GM21390 (cell line): ENCODE measurements around the gene PDCD10.
A peak's percentile ranks its signal among the peaks of the same experiment; 100 is the strongest.

Experiments used
- ATAC-seq: cut with Tn5 transposase; IDR thresholded peaks from one replicate; pipeline ENCODE4 v1.9.1; 2021; ENCODE audit not compliant: unreplicated experiment

Gene PDCD10

GRCh38 chr3:167734498-167735232, at the start of gene PDCD10:
TSS of gene PDCD10 (minus strand) at chr3:167734892. CDS start at chr3:167720157, 14,735 bp downstream.
- peak; percentile 80 for ATAC-seq

- no peak for ATAC-seq
These were observed 49.1 kb upstream of the PDCD10 start for GRCh38 chr3:167783781-167784180.

DNA sequence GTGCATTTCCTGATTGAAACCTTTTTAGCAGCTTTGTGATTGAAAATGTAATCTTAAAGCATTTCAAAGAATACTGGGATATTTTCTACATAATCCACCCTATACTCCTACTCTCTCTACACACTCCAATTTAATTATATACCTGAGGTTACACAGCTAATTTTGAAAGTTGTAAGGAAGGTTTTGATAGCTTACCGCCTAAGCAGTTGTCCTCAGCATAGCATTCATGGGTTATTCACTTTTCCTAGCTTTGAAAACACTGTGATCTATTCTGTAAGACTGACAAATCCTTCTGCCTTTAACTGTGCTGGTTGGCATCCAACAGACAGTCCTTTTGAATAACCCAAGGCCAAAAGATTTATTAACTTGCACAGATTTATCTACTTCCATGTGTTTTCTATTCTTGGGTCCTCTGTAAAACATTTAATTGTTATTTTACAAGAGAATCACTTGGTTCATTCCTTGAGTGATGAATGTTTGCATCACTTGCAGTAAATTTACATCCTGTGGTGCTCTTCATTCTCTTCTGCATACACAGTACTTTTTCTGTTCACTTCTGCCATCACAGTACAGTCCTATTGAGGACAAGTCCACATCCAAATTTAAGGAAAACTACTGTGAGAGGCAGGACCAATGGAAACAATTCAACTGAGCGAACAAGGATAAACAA, 45.7 kb upstream of the PDCD10 start:
- no peak for ATAC-seq

DNA sequence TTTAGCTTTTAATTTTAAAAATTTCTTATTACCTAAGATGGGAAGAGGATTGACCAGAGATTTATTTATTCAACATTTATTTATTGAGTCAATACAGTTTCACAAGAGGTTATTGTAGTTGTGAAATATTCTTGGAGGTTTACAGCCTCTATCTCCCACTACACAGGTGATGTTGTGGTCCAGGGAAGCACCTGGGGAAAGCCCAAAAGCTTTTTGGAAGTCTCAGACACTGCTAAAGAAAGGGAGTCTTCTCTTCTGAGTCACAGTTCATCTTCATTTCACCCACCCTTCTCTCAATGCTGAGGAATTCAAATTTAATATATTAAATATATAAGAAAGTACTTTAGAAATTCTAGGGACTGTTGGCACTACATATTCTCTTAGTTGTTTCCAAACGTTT, 42.7 kb upstream of the PDCD10 start:
- ATAC-seq, result no peak

- no peak for ATAC-seq
These were observed 41.5 kb upstream of the PDCD10 start for GRCh38 chr3:167776066-167776685.

GRCh38 chr3:167773584-167773983, 38.9 kb upstream of the PDCD10 start:
- ATAC-seq, result peak; percentile 89

DNA sequence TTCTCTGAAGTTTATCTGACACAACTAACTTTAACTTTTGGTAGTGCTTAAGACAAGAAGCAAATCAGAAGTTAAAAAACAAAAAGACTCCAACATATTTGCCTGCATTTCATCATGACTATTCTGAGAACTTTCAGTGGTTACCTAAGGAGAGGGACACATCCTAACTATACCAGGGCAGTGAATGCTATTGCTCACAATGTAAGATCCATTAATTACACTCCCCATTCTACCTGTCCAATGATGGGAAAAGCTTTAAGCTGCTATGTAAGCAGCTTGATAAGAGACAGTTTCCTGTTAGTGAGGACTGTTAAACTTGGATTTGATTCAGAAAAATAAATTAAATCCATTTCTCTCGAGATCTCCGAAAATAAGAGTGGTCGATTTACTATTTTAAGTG, 38.3 kb upstream of the PDCD10 start:
- ATAC-seq, result peak; percentile 40

GRCh38 chr3:167762296-167762695, 27.6 kb upstream of the PDCD10 start:
- ATAC-seq, result peak; percentile 73

- ATAC-seq, result no peak
These were observed 26.6 kb upstream of the PDCD10 start for GRCh38 chr3:167761302-167761701.

GRCh38 chr3:167754049-167754448, 19.4 kb upstream of the PDCD10 start:
- ATAC-seq, result no peak

DNA sequence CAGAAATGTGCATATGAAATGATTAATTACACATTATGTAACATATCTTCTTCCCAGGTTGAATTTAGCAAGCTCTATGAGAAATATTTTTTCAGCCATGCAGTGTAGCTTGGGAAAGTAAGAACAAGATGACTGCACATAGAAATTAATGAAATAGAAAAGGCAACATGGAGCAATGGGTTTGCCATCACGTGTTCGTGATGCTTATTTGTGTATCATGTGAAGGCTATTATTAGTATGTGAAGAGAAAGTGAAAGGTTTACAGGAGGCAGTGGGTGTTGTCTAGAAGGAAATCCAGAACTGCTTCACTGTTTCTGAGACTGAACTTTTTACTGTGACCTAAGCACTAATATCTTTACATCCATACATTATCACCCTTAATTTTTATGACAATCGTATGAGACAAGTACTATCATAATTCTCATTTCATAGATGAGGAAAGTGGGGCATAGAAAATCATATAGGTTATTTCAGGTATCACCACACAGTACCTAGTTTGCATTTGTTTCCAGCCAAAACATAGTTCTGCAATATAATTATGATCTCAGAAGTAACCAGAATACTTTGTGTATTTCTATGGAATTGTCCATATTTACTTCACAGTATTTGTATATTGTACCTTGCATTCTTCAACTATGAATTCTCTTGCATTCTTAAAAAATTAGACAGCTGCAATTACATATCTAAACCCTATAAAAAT, 15.7 kb upstream of the PDCD10 start:
- ATAC-seq, result peak; percentile 98

GRCh38 chr3:167749728-167750127, 15.0 kb upstream of the PDCD10 start:
- ATAC-seq, result no peak

DNA sequence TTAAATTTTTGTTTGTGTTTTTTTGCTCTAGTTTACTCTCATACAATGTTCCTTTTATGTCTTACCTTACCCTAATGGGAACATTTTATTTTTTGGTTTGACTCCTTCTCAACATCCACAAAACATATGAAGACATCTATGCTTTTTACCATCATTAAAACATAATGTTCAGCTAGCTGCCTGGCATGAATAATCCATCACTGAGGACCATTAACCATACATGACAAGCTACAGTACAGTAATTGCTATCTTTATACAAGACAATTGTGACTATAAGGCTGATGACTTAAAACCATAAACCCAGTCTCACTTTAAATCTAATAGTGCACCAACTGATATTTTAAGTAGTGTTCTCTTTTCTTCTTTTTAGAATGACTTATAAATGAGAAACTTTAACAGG, 14.5 kb upstream of the PDCD10 start:
- ATAC-seq, result no peak

GRCh38 chr3:167743799-167744198, 9.1 kb upstream of the PDCD10 start:
- no peak for ATAC-seq

- no peak for ATAC-seq
These were observed 7.6 kb upstream of the PDCD10 start for GRCh38 chr3:167742338-167742737.

DNA sequence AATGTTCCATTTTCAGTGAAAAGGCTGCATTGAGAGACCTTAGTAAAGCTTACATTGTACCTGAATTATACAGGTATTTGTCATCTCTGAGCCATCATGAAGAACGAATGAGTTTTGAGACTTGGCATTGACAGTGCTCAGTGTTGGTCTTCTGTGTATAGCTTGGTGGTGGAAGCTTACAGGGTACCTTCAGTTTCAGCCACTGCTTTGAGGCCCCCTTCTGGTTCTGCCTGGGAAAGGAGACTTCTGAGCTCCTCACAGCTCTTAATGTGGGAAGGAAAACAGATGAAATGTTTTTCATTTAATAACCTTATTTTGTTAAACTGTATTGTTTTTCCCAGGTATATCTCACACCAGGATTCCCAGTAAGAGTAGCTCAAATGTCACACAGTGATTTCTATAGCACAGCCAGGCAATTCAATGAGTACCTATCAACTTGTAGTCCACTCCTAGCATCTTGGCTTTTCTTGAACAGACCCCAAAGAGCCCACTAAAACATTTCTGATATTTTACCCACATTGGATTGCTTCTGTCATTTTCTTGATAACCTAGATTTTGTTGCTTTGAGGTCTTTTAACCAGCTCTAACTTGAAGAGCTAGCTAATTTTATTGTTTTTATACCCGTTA, 6.4 kb upstream of the PDCD10 start:
- peak; percentile 91 for ATAC-seq

GRCh38 chr3:167739190-167739810, 4.6 kb upstream of the PDCD10 start:
- no peak for ATAC-seq

- ATAC-seq, result no peak
These were observed 3.3 kb upstream of the PDCD10 start for GRCh38 chr3:167738037-167738436.

GRCh38 chr3:167736997-167737396, 2.3 kb upstream of the PDCD10 start:
- ATAC-seq, result no peak

DNA sequence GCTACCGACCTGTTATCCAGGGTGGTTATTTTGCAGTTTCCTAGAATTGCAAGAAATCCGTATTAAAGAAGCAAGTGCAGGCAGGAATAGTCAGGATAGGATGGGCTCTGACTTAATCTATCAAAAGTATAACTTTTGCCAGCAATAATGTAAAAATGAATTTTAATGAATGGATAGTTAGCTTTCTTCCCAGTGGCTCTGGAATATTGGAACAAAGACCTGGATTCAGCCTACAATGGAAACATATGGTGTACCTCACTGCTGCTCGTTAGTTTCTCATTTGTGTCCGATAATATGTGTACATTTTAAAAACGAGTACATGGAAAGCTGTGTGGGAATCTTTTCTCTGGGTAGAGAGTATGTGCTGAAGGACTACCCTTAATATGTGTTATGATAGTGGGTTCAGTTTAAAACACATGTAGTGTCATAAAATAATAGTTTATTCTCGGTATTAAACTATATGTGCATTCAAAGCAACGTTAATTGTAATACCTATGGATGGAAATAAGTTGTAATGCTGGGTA, 1.6 kb upstream of the PDCD10 start:
- ATAC-seq, result no peak
